DMS79 treated with DMSO at 0.1 percent for 48 hours (cell line): Measurements from ENCODE around the gene MRPS27.

Experiments
- DNase-seq: peaks from one replicate; lab custom pipeline; 2025; lab: John Stamatoyannopoulos, UW

MRPS27 gene

DNA sequence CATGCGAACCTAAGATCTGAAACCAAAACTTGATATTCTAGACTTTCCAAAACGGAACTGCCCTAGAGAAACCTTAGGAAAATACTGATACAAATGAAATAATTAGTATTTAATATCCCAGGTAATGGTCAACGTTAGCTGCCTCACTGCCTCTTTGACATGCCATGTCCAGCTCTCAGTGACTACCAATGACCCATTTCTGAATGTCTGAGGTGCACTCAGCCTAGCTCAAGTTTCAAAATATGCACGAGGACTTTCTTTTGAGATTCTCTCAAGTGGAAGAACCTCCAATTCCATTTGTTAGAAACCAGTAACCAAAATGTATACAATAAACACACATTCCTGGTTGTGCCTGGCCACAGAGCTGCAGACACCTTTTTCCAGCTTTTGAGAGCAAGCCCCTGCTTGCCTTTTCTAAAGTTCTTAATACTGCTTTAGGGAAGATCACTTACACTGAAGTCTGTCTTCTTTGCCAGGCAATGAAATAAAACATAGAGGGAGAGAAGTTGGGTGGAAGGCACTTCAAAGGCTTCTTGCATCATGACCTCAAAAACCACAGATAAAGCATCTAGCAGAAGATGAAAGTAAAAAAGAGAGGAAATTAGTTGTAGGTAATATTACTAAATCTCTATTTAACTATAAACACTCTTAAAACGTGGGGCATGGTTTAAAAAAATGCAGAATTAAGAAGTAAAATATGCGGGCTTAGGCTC is 87.9 kb downstream of the MRPS27 start:
- DNase-seq = peak; percentile 29

DNA sequence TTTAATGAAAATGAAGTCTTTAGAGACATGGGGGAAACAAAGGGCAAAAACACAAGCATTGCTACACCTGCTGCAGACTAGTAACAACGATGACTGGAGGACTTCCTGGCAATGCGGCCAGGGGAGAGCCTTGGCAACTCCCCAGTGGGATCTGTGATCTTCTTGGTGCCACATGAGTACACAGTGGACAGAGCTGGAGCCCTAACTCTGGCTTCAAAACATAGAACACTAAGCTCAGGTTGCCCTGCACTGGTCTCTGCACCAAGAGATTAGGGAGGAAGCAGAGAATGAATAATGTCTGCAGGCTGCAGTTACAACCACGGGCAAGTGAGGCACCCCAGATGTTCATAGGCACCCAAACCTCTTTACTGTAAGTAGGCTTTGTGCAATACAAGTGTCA is 91.1 kb downstream of the MRPS27 start:
- DNase-seq = no peak

DNA sequence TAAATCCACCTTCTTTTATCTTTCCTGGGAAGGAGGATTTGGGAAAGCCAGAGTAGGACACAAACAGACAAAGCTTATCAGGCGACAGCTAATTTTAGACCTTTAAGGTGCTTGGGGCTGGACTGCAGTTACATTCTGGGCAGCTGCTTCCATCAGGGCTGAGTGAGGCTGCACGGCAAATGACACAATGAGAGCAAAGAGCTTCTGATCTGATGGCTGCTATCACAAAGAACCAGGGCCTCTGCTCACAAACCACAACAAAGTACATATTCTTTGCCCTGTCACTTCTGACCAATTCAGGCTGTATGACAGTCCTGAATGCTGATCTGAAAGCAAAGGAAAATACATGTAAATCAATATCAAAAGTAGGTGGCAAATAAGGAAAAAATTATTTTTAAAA is 93.1 kb downstream of the MRPS27 start:
- DNase-seq = no peak

DNA sequence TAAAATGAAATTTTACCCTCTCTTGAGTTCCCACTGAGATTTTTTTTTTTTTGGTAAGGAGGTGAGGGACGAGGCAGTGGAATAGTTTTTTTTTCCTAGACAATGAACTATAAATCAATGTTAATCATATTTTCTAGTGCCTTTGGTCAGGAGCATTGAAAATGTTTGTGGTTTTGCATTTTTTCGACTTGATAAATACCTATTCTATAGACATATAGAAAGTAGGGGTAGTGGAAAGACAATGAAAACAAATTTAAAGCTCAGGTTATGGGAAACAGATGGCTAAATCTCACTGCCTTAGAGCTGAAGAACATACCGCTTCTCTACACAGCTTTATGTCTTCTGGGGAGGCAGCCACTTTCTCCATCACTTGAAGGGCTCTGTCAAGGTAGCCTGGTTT is 94.3 kb downstream of the MRPS27 start:
- DNase-seq = no peak

DNA sequence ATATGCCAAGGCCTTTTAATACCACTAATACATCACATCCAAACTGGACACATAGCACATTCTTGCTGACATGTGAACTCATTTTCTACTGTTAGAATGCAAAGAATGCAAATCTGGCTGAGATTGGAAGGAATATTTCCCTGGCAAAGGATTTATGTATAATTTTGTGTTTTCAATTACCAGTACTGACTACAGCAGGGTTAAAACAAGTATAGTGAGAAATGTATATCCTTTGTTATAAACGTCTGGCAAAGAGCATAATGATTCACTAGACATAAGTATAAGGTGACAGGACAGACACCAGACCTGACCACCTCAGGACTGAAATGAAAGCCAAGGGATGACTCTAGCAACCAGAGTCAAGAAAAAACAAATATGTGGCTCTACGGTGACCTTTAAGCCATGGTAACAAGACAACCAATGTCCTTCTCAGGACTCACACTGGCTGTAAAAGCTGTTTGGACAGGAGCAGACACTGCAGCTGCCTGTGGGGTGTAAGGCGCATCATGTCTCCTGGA is 95.0 kb downstream of the MRPS27 start:
- no peak for DNase-seq

DNA sequence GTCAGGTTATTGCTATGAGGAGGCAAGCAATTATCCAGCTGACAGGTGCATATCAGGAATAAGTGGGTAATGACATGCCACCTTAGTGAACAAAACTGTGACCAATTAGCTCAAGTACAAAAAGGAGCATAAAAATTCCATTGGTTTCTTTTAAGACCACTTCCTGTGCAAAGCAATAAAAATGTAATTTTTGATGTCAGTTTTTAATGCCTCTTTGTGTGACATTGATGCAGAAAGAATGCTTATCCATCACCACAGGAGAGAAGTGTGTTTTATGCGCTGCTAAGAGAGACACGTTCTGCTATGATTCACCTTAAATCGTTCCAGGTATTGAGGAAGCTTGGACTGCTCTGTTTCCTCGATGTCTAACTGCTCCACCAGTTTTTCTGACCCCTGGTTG is 96.7 kb downstream of the MRPS27 start:
- DNase-seq = no peak

DNA sequence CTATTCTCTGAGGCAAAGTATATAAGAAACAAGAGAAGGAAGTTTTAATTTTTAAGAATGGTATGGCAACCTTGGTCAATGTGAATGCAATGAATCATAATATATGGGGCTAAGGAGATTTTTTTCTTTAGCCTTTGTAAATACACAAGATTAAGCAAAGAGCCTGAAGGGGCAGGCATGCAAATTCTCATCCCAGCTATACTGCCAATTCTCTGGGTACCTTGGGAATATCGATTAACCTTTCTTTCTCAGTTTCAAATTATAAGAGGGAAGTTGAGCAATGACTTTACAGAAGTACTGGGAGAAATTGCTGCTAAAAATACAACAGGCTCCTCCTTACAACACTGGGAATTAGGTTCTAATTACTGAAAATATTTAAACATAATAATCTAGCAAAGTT is 97.5 kb downstream of the MRPS27 start:
- no peak for DNase-seq

DNA sequence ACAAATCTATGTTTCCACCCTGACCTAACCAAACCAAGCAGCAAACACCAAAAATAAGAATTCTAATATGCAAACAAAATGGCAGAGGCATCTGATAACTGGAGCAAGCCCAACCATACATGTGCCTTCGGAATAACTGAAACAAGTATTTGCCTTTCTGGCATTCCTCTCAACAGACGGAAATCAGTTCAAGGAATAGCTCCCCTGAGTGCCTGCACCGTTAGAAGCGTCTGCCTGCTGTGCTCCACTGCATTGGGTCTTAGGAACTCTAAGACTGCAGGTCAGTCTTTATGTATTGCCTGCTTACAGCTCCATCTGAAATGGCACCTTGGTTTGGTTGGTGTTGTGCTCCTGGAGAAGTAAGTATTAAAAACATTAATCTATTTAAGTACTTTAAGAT is 98.5 kb downstream of the MRPS27 start:
- DNase-seq = no peak

DNA sequence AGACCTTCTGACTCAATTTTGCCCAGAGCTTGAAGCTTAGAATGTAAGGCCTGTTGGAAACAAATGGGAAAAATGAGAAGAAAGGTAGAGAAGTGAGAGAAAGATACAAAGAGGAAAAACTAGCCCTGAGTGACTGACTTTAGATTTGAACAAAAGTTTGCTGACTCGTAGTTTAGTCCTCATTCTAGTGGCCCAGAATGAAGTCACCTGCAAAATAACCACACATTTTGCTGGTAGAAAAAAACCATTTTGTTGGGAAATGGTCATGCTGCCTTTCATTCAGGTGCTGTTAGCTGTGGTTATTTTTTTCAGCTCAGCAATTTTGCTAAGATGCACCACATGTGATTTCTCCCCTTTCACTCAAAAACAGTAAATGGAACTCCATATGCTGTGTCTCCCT is 98.9 kb downstream of the MRPS27 start:
- no peak for DNase-seq

DNA sequence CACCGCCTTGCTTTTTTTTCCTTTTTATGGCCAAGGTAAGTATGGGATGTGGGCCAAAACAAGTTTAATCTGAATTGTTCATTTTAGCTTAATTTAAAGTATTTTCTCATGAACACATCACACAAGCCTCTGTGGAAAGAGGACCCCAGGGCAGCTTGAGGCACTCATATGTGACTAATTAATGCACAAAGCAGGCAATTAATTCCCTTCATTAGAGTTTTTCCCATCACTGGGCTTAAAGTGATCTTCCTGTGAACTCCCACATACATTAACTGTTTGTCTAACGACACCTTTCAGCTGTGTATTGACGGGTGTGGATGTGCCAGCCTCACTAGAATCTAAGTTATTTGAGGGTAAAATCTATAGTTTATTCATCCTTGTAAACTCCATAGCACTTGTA is 103.3 kb downstream of the MRPS27 start:
- DNase-seq = no peak

DNA sequence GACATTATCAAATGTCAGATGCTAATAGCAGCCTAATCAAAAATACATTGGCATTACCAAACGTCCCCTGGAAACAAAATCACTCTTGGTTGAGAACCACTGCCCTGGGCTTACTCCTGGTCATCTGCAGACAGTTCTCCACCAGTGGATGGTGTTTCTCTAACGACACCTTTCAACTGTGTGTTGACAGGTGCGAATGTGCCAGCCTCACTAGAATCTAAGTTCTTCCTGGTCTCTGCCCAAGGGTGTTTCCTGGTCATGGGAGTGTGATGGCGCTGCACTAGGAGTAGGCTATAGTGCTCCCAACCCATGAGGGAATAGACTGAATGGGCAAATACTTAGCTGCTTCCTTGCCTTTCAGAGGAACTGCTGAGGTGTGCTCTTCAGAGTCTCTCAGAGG is 105.9 kb downstream of the MRPS27 start:
- DNase-seq = no peak

DNA sequence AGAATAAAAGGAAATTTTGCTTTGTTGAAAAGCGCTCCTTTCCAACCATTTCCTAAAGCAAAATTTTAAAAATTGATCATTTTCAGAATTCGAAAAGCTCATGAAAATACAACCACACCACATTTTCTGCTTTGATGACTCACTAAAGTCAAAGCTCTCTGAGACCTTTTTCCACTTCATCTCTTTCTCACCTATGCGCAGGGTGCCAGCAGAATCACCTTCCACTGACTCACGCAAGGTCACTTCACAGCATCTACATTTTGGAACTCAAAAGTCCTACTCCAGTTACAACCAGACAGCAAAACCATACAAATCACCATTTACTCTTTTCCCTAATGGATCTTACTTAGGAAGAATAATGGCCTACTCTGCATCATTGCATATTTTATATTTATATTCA is 106.6 kb downstream of the MRPS27 start:
- no peak for DNase-seq

DNA sequence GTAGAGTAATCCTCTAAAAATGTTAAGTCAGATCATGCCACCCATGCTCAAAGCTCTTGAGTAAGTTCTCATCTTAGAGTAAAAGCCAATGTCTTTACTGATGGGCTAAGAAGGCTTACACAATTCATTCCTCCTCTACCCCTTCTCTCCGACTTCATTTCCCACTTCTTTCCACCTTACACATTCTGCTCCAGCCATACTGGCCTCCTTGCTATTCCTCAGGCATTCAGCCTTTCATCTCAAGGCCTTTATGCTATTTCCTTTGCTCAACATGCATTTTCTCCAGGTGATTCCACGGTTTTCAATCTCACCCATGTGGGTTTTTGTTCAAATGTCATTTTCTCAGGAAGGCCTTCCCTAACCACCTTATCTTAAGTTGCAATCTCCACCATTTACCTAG is 107.9 kb downstream of the MRPS27 start:
- no peak for DNase-seq

DNA sequence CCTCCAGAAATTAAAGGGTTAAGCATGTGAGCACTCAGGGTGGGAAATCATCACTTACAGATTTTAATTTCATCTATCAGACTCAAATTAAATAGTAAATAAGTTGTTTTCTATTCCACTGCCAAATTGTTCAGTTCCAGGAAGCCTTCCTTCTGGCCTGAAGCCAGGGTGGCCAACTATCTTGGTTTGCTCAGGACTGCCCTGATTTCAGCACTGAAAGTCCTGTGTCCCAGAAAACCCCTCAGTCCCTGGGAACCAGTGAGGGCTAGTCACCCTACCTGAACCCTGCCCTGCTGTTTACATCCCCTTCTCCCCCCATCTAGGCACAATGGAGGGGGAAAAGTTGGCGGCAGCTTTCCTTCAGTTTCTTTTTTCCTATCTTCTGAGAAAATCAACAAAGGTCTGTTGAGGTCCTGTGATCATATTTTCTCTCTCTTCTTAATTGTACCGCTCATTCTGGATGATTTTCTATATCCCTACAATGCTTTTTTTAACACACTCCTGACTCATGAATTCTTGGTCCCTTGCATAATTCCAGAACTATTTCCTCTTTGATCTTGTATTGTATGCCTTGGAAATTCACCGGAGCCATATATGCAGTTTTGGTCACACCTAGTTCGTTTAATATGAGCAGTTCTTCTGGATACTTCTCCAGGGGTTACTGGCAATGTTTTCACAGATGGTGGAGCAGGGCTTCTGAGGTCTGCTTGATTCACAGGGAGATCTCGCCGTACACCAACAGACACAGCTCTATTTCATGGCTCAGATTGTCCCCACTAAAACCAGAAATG is 109.0 kb downstream of the MRPS27 start:
- no peak for DNase-seq

DNA sequence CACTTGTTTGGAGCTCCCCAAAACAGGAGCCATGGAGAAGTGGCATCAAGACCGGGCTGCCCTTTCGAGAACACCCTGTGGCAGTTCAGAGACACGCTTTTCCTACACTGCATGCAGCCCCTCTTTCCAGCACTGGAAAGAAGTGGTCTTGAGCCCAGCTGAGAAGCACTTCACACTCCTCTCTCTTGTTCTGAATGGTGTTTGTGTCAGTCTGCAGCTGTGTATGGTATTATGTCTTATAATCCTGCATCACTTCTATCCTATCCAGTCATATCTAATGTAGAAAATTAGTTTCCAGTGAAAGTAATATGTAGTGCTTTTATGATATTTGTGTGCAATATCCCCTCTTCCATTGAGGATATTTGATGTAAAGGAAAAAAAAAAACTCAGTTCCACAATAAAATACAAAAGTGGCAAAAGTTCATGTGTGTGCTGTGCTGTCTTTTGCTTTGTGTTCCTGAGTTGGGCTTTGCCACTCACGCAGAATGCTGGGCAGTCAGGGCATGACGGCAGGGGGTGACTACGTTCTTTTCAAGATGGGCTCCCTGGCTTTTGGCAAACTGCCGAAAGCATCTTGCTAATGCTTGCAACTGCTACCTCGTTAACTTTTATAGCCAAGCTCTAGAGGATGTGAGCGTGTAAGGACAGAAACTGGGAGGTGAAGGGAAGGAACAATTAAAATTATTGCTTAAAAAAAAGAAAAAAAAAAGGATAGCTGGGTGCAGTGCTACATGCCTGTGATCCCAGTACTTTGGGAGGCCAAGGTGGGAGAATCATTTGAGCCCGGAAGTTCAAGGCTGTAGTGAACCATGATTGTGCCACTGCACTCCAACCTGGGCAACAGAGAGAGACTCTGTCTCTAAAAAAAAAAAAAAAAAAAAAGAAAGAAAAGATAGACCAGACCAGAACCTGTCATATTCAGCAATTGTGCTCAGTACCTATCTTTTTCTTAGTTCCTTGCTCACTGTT is 110.6 kb downstream of the MRPS27 start:
- peak; percentile 71 for DNase-seq

DNA sequence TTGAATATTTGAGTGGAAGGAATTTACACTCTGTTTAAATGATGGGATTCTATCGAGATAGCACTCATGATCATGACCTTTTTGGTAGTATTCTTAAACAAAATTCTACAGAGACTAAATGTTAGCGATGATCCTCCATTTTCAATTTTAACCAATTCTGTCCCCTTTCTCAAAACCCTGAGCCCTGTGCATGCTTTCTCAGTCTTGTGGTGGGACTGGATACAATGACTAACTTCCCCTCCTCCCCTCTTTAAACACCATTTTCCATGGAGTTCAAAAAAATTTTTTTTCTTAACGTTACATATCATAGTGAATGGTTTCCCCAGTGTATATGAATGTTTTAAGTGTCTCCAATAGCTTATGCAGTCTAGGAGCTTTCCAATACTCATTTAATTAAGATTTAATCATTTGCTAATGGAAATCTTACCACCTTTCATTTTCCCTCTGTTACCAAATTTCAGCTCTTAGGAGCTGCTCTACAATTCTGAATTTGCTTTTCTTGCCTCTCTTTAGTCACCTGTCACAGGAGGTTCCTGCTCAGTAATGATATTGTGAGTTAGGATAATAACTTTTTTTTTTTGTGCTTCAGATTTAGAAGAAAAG is 111.6 kb downstream of the MRPS27 start:
- no peak for DNase-seq

DNA sequence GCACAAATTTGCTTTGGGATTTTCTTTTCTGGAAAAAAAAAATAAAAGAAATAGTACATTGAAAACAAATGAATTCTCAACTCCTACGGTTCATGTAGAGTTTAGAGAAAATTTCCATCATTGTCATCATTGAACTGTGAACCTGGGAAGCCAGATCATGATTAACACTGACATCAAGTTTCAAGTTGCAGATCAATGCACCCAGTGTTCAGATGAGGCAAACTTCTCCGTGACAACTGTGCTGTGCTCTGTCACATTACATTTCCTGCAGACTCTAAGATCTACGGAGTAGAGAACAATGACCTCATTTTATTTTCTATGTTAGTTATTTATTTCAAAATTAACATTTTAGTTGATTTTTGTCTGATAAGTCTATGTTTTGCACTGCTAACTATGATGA is 113.0 kb downstream of the MRPS27 start:
- DNase-seq = no peak

DNA sequence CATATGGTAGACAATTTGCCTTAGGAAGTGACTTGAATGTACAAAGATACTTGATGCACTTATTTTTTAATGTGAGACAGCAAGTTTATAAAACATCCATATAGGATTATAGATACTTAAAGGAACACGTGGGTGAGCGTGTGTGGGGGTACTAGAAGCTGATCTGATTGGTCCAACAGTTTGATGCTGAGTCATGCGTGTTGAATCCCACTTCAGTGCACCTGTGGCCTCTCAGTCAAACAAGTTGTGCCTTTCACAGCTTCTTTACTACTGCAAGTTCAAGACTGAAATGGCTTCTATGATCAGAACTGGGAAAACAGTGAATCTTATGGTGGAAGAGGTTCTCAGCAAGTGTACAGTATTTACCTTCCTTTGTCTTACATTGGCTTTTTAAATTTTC is 113.9 kb downstream of the MRPS27 start:
- no peak for DNase-seq

DNA sequence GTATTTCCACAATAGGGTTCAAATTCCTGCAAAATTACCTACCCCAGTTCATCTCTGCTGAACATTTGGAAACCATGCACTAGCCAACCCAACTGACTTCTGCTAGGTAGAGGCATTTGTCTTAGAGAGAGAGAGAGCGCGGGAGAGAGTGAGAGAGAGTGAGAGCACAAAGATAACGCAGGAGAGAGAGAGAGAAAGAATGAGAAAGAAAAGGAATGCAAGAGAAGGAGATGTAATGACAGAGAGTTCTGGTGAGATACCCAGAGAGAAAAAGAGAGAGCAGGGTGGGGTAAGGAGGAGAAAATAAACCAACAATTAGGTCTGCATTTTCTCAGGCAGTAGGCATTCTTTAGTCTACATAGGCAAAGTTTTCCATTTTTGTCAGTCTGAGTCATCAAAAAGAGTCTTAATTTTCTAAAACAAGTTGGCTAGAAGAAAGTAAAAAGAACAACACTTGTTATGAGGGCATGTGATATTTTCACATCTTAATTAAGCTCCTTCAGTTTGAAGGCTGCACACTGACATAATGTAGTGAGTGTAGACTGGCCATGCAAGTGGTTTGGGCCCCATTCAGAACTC is 114.5 kb downstream of the MRPS27 start:
- no peak for DNase-seq

DNA sequence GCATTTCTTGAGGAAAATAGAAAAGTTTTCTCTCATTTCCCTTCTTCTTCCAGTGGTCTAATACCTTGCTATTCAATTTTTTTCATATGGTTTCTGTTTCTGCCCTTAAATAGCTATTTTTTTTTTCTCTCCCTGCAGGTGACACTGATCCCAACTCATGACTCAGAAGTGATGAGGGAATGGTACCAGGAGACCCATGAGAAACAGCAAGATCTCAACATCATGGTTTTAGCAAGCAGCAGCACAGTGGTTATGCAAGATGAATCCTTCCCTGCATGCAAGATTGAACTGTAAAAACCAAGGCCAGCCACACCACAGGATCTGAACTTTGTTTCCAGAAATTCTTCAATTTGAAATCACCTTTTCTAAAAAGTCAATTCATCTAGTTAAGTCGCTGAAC is 115.1 kb downstream of the MRPS27 start:
- DNase-seq = no peak

DNA sequence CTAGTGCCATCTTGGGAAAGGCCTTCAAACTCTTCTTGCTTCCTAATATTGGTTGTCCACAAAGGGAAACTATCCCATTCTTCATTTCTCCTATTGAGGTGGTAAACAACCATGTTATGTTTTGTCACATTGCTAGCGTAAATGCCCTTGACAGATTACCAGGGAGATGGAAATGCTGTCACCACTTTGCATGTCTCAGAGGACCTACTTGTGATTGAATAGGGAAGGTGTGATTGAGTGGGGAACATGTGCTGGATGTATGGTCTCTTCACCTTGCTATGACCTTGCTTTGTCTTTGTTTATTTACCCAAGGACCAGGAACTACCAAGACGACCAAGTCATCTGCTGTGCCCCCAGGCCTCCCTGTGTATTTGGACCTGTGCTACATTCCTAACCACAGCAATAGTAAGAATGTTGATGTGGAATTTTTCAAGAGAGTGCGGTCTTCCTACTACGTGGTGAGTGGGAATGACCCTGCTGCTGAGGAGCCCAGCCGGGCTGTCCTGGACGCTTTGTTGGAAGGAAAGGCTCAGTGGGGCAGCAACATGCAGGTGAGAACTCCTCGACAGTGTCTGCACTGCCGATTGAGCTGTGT is 116.7 kb downstream of the MRPS27 start:
- no peak for DNase-seq
